SK-N-SH (cell line): ENCODE measurements around the gene ATP8B1. TPM values are rescaled to one million over a fixed set of nuclear protein-coding genes. Genes with fewer than 3 reads are reported as not detected.
A peak's percentile ranks its signal among the peaks of the same experiment; 100 is the strongest.

ENCODE experiments used
- CTCF ChIA-PET: fragments of 300-600, 350-600 bp; formaldehyde crosslinking; extraction: SDS; loops from one replicate; lab custom pipeline; 2021; lab: Yijun Ruan, JAX
- POLR2A ChIA-PET: fragments of 350-600 bp; sonication (Branson Sonifier 250); formaldehyde crosslinking; extraction: SDS; loops from one replicate; lab custom pipeline; 2020; ENCODE audit warnings: antibody characterized with exemption, inconsistent platforms; lab: Yijun Ruan, JAX
- DNase-seq: peaks from one replicate; pipeline ENCODE4 v3.0.0; 2012
- H2AFZ ChIP-seq: fragments of 200-600 bp; sonication (generic); 2 replicates; pipeline ENCODE4 v1.8.1; 2016; ENCODE audit warnings: antibody characterized with exemption, mild to moderate bottlenecking, low read depth
- H3F3A ChIP-seq: fragments of 200-600 bp; sonication (generic); replicated peaks from 2 replicates; pipeline ENCODE3; 2016; ENCODE audit warnings: antibody characterized with exemption, mild to moderate bottlenecking; ENCODE audit not compliant: insufficient read depth
- H3K27ac ChIP-seq, 2 experiments: fragments of 200-500 bp in 1 of 2; fragments of 200-600 bp in 1 of 2; sonication (Bioruptor generic) in 1 of 2; sonication (generic), shearing (Covaris generic) in 1 of 2; 2 replicates each; pipeline versions ENCODE4 v1.5.1 to v1.6.1; 2014 to 2016; ENCODE audit warnings: low read depth in 2 of 2, inconsistent platforms in 1 of 2, low read length in 1 of 2, mild to moderate bottlenecking in 1 of 2, mixed read lengths in 1 of 2
- H3K27me3 ChIP-seq: fragments of 200-600 bp; sonication (generic), shearing (Covaris generic); 2 replicates; pipeline ENCODE4 v1.6.1; 2016; ENCODE audit warnings: mixed run types; ENCODE audit not compliant: insufficient read depth
- H3K36me3 ChIP-seq, 2 experiments: fragments of 200-500 bp in 1 of 2; fragments of 200-600 bp in 1 of 2; sonication (Bioruptor generic) in 1 of 2; sonication (generic) in 1 of 2; replicated peaks in 1 of 2; 2 replicates each; pipeline versions ENCODE3 to v1.5.1; 2014 to 2016; ENCODE audit warnings: low read length in 1 of 2, mild to moderate bottlenecking in 1 of 2; ENCODE audit not compliant: insufficient read depth in 2 of 2, control insufficient read depth in 1 of 2
- H3K4me1 ChIP-seq, 2 experiments: fragments of 200-500 bp in 1 of 2; fragments of 200-600 bp in 1 of 2; sonication (Bioruptor generic) in 1 of 2; sonication (generic), shearing (Covaris generic) in 1 of 2; 2 replicates each; pipeline versions ENCODE4 v1.5.1 to v1.6.1; 2014 to 2016; ENCODE audit warnings: low read depth in 1 of 2, low read length in 1 of 2, mixed run types in 1 of 2; ENCODE audit not compliant: insufficient read depth in 2 of 2, control insufficient read depth in 1 of 2
- H3K4me2 ChIP-seq: fragments of 200-600 bp; sonication (generic), shearing (Covaris generic); 2 replicates; pipeline ENCODE4 v1.6.1; 2017; ENCODE audit warnings: mixed run types
- H3K4me3 ChIP-seq, 2 experiments: fragments of 200-500 bp in 1 of 2; fragments of 200-600 bp in 1 of 2; sonication (Bioruptor generic) in 1 of 2; sonication (generic), shearing (Covaris generic) in 1 of 2; 2 replicates each; pipeline versions ENCODE4 v1.5.1 to v1.8.1; 2014 to 2016; ENCODE audit warnings: low read depth in 2 of 2, inconsistent platforms in 1 of 2, low read length in 1 of 2, mild to moderate bottlenecking in 1 of 2, mixed read lengths in 1 of 2, moderate library complexity in 1 of 2
- H3K79me2 ChIP-seq: fragments of 200-600 bp; sonication (generic); 2 replicates; pipeline ENCODE4 v1.8.1; 2017; ENCODE audit warnings: mild to moderate bottlenecking; ENCODE audit not compliant: insufficient read depth
- H3K9ac ChIP-seq: fragments of 200-600 bp; sonication (generic); 2 replicates; pipeline ENCODE4 v1.6.1; 2017; ENCODE audit warnings: mixed run types
- H3K9me2 ChIP-seq: fragments of 200-600 bp; sonication (generic); 2 replicates; pipeline ENCODE4 v1.6.1; 2017; ENCODE audit warnings: mixed run types
- H3K9me3 ChIP-seq: fragments of 200-600 bp; sonication (generic); 2 replicates; pipeline ENCODE4 v1.6.1; 2017; ENCODE audit warnings: mixed run types, mild to moderate bottlenecking, moderate library complexity
- H4K20me1 ChIP-seq: fragments of 200-600 bp; sonication (generic); 2 replicates; pipeline ENCODE4 v1.6.1; 2017; ENCODE audit warnings: mild to moderate bottlenecking, mixed run types; ENCODE audit not compliant: insufficient read depth
- CHD2 ChIP-seq: fragments of 150-350 bp; IDR thresholded peaks from 2 replicates; pipeline ENCODE4 v1.6.1; 2018; ENCODE audit warnings: low read length; ENCODE audit not compliant: partially characterized antibody
- EP300 ChIP-seq, 2 experiments: IDR thresholded peaks; 2 replicates each; pipeline versions ENCODE4 v1.4.0 to v1.6.1; 2012; ENCODE audit warnings: borderline replicate concordance in 1 of 2, low read depth in 1 of 2, low read length in 1 of 2
- FOXJ3 ChIP-seq: sonication (generic); formaldehyde crosslinking; IDR thresholded peaks from 2 replicates; pipeline ENCODE4 v1.5.1; 2020; ENCODE audit warnings: mild to moderate bottlenecking, missing genetic modification reagents
- GATA2 ChIP-seq: sonication (generic); formaldehyde crosslinking; IDR thresholded peaks from 2 replicates; pipeline ENCODE4 v1.5.0; 2020; ENCODE audit warnings: mild to moderate bottlenecking, missing genetic modification reagents
- SIN3A ChIP-seq: IDR thresholded peaks from 2 replicates; pipeline ENCODE4 v1.6.1; 2012; ENCODE audit warnings: low read depth, mild to moderate bottlenecking, low read length, moderate library complexity, borderline replicate concordance
- TAF1 ChIP-seq: IDR thresholded peaks from 2 replicates; pipeline ENCODE4 v1.6.1; 2012; ENCODE audit warnings: low read depth, mild to moderate bottlenecking, low read length, moderate library complexity, borderline replicate concordance
- TCF12 ChIP-seq: IDR thresholded peaks from 2 replicates; pipeline ENCODE4 v1.4.0; 2012
- WGBS: methylation state at CpG from one replicate; pipeline ENCODE4 v1.1.6; 2017; ENCODE audit warnings: low lambda C conversion rate; 5-methylcytosine and 5-hydroxymethylcytosine counted together
- polyA plus RNA-seq, 3 experiments: library from polyadenylated mRNA; depleted of rRNA; stranded (reverse); fragments of >200 nt; gene quantifications; 2 replicates each; pipeline ENCODE4 v1.2.3, GENCODE V29; 2012
- TF ChIP-seq, protein P1 (sequence below): IDR thresholded peaks from 2 replicates; pipeline ENCODE4 v1.4.0; 2012; ENCODE audit warnings: low read depth
- TF ChIP-seq, protein P2 (sequence below): fragments of 200-600 bp; sonication (generic); IDR thresholded peaks from 2 replicates; pipeline ENCODE4 v1.6.1; 2017; ENCODE audit warnings: antibody characterized with exemption, mild to moderate bottlenecking, moderate library complexity
- TF ChIP-seq, protein P3 (sequence below): IDR thresholded peaks from 2 replicates; pipeline ENCODE4 v1.6.1; 2012; ENCODE audit warnings: mild to moderate bottlenecking, low read depth, low read length, moderate library complexity
- TF ChIP-seq, protein P4 (sequence below): IDR thresholded peaks from 2 replicates; pipeline ENCODE4; 2012

Gene ATP8B1
- polyA plus RNA-seq, 1 of the 3 experiments (the other 2 are of a cell fraction) = 43.8 TPM

DNA sequence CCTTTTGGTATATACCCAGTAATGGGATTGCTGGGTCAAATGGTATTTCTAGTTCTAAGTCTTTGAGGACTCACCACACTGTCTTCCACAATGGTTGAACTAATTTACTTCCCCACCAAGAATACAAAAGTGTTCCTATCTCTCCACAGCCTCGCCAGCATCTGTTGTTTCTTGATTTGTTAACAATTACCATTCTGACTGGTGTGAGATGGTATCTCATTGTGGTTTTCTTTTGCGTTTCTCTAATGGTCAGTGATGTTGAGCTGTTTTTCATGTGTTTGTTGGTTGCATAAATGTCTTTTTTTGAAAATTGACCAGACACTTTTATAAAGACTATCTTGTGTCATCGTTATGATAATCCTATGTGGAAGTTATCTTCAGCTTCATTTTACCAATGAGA lies 16.0 kb upstream of the ATP8B1 start:
- DNase-seq = no peak

More for the DNA sequence above, 16.0 kb upstream of the ATP8B1 start:
- Histone ChIP-seq H3K9me2 (no peaks in the 10 kb centered on the region), H3K4me2 (0 out of 2 replicates have a peak overlapping the region, but pooled peaks have one; percentile 17), H3K27ac (peak overlapping the region; percentile 45 to 69; a peak in 3 of 4 replicates), H4K20me1 (no peaks in the 10 kb centered on the region), H3F3A (peaks cover 8% of the 10 kb centered on the region), H3K36me3 (no peaks in the 10 kb centered on the region), H3K4me3 (no peak overlapping the region), H3K27me3 (no peaks in the 10 kb centered on the region), H3K9ac (0 out of 2 replicates have a peak overlapping the region, but pooled peaks have one; percentile 18), H2AFZ (no peak overlapping the region), H3K4me1 (peaks cover 3 to 15% of the 10 kb centered on the region in 2 experiments; a peak in 2 of 4 replicates), H3K79me2 (no peaks in the 10 kb centered on the region), H3K9me3 (no peaks in the 10 kb centered on the region)
- 70% methylated on average over 3 of the region's 3 CpGs for WGBS
- TF ChIP-seq, protein P1, sequence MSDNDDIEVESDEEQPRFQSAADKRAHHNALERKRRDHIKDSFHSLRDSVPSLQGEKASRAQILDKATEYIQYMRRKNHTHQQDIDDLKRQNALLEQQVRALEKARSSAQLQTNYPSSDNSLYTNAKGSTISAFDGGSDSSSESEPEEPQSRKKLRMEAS = no peak
- TF ChIP-seq CHD2 = no peak
- TF ChIP-seq FOXJ3 (CRISPR knock-in tag) = no peak
- TF ChIP-seq, protein P2, sequence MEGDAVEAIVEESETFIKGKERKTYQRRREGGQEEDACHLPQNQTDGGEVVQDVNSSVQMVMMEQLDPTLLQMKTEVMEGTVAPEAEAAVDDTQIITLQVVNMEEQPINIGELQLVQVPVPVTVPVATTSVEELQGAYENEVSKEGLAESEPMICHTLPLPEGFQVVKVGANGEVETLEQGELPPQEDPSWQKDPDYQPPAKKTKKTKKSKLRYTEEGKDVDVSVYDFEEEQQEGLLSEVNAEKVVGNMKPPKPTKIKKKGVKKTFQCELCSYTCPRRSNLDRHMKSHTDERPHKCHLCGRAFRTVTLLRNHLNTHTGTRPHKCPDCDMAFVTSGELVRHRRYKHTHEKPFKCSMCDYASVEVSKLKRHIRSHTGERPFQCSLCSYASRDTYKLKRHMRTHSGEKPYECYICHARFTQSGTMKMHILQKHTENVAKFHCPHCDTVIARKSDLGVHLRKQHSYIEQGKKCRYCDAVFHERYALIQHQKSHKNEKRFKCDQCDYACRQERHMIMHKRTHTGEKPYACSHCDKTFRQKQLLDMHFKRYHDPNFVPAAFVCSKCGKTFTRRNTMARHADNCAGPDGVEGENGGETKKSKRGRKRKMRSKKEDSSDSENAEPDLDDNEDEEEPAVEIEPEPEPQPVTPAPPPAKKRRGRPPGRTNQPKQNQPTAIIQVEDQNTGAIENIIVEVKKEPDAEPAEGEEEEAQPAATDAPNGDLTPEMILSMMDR = no peak
- TF ChIP-seq, protein P3, sequence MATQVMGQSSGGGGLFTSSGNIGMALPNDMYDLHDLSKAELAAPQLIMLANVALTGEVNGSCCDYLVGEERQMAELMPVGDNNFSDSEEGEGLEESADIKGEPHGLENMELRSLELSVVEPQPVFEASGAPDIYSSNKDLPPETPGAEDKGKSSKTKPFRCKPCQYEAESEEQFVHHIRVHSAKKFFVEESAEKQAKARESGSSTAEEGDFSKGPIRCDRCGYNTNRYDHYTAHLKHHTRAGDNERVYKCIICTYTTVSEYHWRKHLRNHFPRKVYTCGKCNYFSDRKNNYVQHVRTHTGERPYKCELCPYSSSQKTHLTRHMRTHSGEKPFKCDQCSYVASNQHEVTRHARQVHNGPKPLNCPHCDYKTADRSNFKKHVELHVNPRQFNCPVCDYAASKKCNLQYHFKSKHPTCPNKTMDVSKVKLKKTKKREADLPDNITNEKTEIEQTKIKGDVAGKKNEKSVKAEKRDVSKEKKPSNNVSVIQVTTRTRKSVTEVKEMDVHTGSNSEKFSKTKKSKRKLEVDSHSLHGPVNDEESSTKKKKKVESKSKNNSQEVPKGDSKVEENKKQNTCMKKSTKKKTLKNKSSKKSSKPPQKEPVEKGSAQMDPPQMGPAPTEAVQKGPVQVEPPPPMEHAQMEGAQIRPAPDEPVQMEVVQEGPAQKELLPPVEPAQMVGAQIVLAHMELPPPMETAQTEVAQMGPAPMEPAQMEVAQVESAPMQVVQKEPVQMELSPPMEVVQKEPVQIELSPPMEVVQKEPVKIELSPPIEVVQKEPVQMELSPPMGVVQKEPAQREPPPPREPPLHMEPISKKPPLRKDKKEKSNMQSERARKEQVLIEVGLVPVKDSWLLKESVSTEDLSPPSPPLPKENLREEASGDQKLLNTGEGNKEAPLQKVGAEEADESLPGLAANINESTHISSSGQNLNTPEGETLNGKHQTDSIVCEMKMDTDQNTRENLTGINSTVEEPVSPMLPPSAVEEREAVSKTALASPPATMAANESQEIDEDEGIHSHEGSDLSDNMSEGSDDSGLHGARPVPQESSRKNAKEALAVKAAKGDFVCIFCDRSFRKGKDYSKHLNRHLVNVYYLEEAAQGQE = no peak
- no peak for TF ChIP-seq GATA2 (CRISPR knock-in tag)
- TF ChIP-seq, protein P4, sequence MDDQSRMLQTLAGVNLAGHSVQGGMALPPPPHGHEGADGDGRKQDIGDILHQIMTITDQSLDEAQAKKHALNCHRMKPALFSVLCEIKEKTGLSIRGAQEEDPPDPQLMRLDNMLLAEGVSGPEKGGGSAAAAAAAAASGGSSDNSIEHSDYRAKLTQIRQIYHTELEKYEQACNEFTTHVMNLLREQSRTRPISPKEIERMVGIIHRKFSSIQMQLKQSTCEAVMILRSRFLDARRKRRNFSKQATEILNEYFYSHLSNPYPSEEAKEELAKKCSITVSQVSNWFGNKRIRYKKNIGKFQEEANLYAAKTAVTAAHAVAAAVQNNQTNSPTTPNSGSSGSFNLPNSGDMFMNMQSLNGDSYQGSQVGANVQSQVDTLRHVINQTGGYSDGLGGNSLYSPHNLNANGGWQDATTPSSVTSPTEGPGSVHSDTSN = no peak
- TF ChIP-seq EP300 (IDR thresholded peaks at IDR 0.05; ENCODE audit: borderline replicate concordance in 1 of 2, low read depth in 1 of 2, low read length in 1 of 2) = no peak
- no peak for TF ChIP-seq TAF1
- no peak for TF ChIP-seq TCF12
- TF ChIP-seq SIN3A = no peak
- ChIA-PET POLR2A (interaction anchor here (1.0 kb wide), 1 partner anchor 283 kb away, joined by 3 read pairs; no protein-coding TSS in a partner anchor), CTCF (interaction anchor here (1.0 kb wide), 1 partner anchor 63 kb away, joined by 3 read pairs; no protein-coding TSS in a partner anchor)
